Measurements from ENCODE around the gene SYNPO2.

GRCh38 chr4:118846979-118847378 is 41.7 kb upstream of the SYNPO2 start:
- TF ChIP-seq POLR2AphosphoS5 (IDR thresholded peaks at IDR 0.05; ENCODE audit: low read depth, low read length) (no peak), REST (IDR thresholded peaks at IDR 0.05; ENCODE audit: insufficient read depth in 1 of 2, low read depth in 2 of 2, low read length in 2 of 2) (no peak), SIN3A (IDR thresholded peaks at IDR 0.05; ENCODE audit: borderline replicate concordance, insufficient read depth, low read length) (no peak)
